Stomach (tissue), 4 donors: ENCODE data around the gene BLTP1.

Experiments
- CTCF ChIP-seq, 7 experiments: fragments of 450-650 bp in 4 of 7; fragments of 200-600 bp in 3 of 7; sonication (generic) in 3 of 7; IDR thresholded peaks; one replicate each; pipeline ENCODE4 v1.5.1; 2016 to 2019; ENCODE audit warnings: antibody characterized with exemption in 7 of 7, control low read depth in 2 of 7, mild to moderate bottlenecking in 1 of 7
- POLR2A ChIP-seq, 4 donors: fragments of 450-650 bp; IDR thresholded peaks; one replicate each; pipeline ENCODE4 v1.6.1; 2016; ENCODE audit warnings: antibody characterized with exemption in 4 of 4, control low read depth in 2 of 4, mild to moderate bottlenecking in 1 of 4, moderate library complexity in 1 of 4

GRCh38 chr4:122140834-122141233 is 11.3 kb upstream of the BLTP1 start:
- no peak for TF ChIP-seq POLR2A (IDR thresholded peaks at IDR 0.05)
- TF ChIP-seq CTCF (IDR thresholded peaks at IDR 0.05): no peak
